ENCODE results near the gene TPPP3.

Gene TPPP3

DNA sequence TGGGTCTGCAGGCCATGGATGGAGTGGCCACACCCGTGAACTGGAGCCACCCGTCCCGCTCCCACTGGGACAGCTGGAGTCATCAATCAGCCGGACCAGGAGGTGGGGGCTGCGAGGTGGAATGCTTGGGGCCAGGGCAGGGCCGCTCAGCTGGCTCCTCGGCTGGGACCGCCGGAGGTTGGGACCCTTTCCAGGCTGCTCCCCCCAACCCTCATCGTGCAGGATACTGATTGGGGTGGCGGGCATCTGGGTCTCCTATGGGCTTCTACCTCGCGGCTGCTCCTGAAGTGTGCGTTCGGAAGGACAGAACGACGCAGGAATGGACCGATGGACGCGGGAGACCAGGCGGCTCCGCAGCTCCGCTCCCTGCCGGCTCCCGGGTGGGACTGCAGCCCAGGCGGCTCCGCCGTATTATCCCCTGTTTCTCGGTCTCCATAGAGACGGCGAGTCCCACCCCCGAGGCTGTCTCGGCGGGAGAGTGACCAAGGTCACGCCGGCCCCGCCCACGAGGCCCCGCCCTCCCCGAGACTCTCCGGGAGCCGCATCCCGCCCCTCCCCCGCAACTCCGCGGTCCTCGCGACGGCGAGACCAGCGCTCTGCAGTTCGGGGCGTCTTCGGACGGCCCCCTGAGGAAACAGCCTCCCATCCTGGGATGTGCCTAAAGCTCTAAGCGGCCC is at the start of gene TPPP3:
Gene TPPP3, minus strand, starts transcription at position 388 of the 677 bp plus-strand sequence. CDS start 2,387 bp downstream, outside the sequence.
- peak; percentile 59 to 75 for DNase-seq

GRCh38 chr16:67442581-67443255 is 49.4 kb upstream of the TPPP3 start:
- DNase-seq: no peak

DNA sequence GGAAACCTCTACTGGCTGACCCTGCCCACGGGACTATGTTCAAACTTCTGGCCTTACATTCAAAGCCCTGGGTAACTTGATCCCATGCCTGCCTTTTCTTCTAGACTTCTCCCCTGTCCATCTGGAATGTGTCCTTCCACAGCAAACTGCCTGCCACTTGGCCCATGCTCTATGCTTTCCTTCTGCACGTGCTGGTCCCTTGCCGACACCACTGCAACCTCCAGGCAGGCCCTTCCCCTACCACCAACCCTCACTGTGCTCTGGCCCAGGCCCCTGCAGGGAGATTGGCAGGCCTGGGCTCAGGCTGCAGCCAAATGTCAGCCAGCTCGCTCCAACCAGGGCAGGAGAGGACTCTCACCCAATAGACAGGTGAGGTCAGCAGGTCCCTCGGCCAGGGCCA is 48.6 kb upstream of the TPPP3 start:
- DNase-seq: no peak

DNA sequence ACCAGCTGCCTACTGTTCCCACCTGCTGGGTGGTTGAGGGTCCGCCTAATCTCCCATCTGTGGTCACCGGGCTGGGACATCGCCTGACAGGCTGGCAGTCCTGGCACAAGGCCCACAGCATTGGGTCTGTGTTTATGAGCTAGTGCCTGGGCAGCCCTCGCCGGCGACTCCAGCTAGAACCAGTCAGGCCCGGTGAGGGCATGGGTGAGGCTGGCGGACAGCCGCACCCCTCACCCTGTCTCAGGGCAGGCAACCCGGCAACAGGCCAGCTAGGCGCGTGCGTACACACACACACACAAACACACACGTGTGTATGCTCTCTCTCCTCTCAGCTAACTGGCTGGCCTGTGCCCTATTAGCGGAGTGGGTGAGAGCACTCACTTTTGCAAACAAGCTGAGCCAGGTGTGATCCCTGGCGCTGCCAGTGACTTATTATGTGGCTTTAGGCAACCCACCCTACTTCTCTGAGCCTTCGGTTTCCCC is 48.0 kb upstream of the TPPP3 start:
- no peak for DNase-seq

- DNase-seq: no peak
Measured at GRCh38 chr16:67438824-67439393, 45.6 kb upstream of the TPPP3 start.

DNA sequence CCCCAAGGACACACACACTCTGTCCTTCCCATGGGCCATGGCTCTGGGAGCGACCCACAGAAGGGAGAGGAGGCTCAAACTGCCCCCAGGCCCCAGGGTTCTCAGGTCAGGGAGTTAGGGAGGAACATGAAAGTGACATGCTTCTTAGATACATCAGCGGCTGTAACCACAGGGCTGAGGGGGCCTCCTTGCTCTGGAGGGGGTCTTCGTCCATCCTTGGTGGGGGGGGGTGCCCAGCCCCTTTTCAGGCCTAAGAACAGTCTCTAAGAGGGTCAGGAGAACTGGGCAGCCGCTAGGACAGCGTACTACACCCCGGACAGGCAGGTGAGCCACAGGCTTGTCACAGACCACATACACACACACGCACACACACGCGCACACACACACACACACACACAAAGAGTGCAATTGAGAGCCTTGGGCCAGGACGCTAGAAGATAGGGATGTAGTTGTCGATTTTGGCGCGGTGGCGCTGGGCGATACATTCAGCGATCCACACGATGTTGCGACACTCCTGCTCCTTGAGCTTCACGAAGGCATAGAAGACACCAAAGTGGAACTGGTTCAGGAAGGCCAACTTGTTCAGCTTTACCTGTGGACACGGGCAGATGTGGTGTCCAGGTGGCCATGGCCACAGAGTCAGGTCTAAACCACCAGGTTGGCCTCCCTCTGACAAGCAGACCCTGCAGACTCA is 44.9 kb upstream of the TPPP3 start:
- peak in 1 of 2 donors; percentile 13 for DNase-seq

DNA sequence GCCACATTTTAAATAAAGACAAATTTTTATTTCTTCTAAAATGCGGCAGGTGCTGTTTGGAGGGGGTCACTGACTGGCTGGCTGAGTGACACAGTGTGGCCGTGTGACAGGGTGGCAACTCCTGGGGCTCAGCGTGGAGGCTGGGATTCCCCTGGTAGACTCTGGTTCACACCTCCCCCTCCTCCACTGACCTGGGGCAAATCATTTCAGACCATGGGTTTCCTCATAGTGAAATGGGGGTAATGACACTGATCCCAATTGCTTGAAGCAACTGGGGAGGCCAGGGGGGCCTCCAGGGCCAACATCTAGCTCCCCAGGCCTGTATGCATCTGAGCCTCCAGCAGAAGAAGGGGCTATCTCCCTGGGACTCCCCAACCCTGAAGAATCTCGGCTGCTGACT is 44.2 kb upstream of the TPPP3 start:
- DNase-seq: no peak

GRCh38 chr16:67436640-67437193 is 43.4 kb upstream of the TPPP3 start:
- DNase-seq: no peak

DNA sequence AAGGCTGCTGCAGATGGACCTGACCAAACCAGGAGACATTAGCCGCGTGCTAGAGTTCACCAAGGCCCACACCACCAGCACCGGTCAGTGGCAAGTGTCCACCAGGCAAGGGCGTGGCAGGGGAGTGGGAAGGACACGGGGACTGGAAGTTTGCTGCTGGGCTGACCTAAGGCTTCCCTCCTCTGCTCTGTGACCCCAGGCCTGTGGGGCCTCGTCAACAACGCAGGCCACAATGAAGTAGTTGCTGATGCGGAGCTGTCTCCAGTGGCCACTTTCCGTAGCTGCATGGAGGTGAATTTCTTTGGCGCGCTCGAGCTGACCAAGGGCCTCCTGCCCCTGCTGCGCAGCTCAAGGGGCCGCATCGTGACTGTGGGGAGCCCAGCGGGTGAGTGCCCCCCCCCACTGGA is 42.5 kb upstream of the TPPP3 start:
- DNase-seq: no peak

- DNase-seq: no peak
Measured at GRCh38 chr16:67433131-67433719, 39.9 kb upstream of the TPPP3 start.

- DNase-seq: no peak
Measured at GRCh38 chr16:67432506-67432890, 39.2 kb upstream of the TPPP3 start.

GRCh38 chr16:67431775-67432505 is 38.6 kb upstream of the TPPP3 start:
- DNase-seq: no peak

- DNase-seq: peak in 1 of 2 donors; percentile 30
Measured at GRCh38 chr16:67430977-67431774, 37.9 kb upstream of the TPPP3 start, which contains the start of gene HSD11B2. TSS of gene HSD11B2 (plus strand) at chr16:67431121. CDS start at chr16:67431249, 128 bp downstream.

- peak in 1 of 2 donors; percentile 15 for DNase-seq
Measured at GRCh38 chr16:67430504-67430976, 37.2 kb upstream of the TPPP3 start.

DNA sequence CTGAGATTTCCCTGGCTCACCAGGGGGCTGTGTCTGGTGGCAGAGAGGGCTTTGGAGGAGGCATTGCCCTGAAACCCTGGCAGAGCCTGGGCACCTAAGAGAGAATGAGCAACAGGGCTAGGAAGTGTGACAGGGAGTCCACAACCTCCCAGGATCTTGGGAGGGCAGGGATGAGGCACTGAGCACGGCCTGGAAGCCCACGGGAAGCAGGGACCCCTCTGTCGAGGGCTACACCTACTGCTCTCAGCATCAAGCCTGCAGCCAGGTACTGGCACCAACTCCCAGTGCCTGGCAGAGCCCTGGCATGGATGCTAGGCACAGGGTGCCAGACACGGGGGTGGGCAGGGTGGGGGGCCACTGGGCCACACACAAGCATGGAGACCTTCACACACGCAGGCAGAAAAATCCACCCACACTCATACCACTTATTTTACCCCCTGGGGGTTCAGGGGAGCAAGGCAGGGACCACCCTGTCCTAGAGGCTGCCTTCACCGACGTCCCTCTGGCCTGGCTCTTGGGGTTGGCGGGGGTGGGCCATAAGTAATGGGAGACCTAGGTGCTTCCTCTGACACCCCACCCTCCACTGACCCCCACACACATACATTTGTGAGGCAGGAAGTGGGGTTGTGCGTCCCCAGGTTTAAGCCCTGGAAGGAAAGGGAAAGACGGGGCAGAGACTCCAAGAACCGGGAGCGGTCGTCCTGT is 36.7 kb upstream of the TPPP3 start:
- no peak for DNase-seq

DNA sequence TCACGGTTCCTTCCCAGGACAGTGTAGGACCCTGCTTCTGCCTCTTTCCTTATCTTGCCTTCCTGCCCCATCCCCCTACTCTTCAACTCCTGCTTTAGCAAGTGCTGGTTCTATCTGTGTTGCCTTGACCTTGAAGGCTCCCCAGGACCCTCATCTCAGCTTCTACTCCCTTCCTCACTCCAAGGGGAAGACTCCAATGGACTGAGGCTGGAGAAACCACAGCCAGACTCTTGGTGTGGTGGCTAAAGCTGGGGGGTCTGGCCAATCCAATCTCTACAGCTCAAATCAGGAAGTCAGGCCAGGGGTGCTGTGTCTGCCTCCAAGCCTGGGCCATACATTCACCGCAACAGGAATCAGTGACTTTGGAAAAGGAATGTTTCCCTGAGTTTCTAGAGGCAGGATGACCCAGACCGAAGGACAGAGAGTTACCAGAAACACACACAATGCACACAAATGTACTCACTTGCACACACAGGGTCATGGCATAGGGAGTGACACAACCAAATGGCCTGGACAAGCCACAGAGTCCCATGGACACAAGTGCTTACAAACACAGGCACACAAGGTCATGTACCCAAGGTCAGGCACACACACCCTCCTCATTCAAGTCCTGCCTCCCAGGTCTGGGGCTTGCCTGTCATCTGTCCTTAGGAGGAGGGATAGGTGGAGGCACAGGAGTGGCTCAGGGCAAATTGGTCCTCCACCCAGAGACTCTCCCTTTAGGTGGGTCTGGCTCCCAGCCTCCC is 35.9 kb upstream of the TPPP3 start:
- no peak for DNase-seq

- peak; percentile 51 to 58 for DNase-seq
Measured at GRCh38 chr16:67428146-67428731, 34.9 kb upstream of the TPPP3 start.

- no peak for DNase-seq
Measured at GRCh38 chr16:67426950-67427349, 33.7 kb upstream of the TPPP3 start.

DNA sequence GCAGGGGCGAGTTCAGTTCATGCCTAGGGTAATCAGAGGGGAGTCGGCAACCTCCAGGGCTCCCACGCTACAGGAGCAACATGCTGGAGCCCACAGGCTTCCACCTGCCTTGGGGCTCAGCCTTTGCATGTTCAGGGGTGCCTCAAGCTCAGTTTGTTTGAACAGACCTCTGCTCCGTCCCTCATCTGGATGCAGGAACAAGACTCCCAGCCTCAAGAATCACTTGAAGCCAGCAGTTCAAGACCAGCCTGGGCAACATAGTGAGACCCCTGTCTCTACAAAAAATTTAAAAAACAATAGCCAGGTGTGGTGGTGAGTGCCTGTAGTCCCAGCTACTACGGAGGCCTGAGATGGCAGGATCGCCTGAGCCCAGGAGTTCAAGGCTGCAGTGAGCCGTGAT is 32.7 kb upstream of the TPPP3 start:
- DNase-seq: no peak
